GM12878 (cell line): ENCODE results near the gene ZNF148. TPM values are rescaled to one million over a fixed set of nuclear protein-coding genes. Genes with fewer than 3 reads are reported as not detected.

Experiments
- ATAC-seq: fragments of 200-7000 bp; cut with Tn5 transposase; 3 replicates; pipeline ENCODE4 v1.9.1; 2020; ENCODE audit warnings: mild to moderate bottlenecking, moderate library complexity
- BruUV-seq: library from RNA; stranded (reverse); fragments of 400-500 nt; replicated peaks from 2 replicates; lab custom pipeline; 2021; lab: Mats Ljungman, UMichigan
- CTCF ChIA-PET: fragments of 300-600 bp; sonication (Branson Sonifier 250); formaldehyde crosslinking; extraction: SDS; loops from one replicate; lab custom pipeline; 2021; ENCODE audit warnings: inconsistent platforms; lab: Yijun Ruan, JAX
- POLR2A ChIA-PET: fragments of 350-600 bp; formaldehyde crosslinking; extraction: SDS; loops from one replicate; lab custom pipeline; 2021; ENCODE audit warnings: inconsistent platforms; lab: Charles Lee
- RAD21 ChIA-PET: fragments of 300-600 bp; sonication (Branson Sonifier 250); formaldehyde crosslinking; loops from one replicate; lab custom pipeline; 2023; ENCODE audit warnings: antibody characterized with exemption; ENCODE audit not compliant: unreplicated experiment; lab: Charles Lee
- SMC1A ChIA-PET: fragments of 300-600 bp; sonication (Branson Sonifier 250); formaldehyde crosslinking; loops from one replicate; lab custom pipeline; 2023; ENCODE audit not compliant: unreplicated experiment, uncharacterized antibody; lab: Charles Lee
- DNase-seq: peaks from one replicate; pipeline ENCODE4 v3.0.0-alpha.2; 2011; ENCODE audit warnings: low read depth, low spot score
- FAIRE-seq: peaks from 3 replicates; lab custom pipeline; 2011; peaks lifted over from hg19 to GRCh38; lab: Jason Lieb, UNC
- H2AFZ ChIP-seq: 2 replicates; pipeline ENCODE4 v1.6.0; 2011; ENCODE audit warnings: low read depth, low read length, control low read depth; ENCODE audit not compliant: control insufficient read depth
- H3K27ac ChIP-seq: 2 replicates; pipeline ENCODE4 v1.5.1; 2011; ENCODE audit warnings: control low read depth; ENCODE audit not compliant: control insufficient read depth, insufficient read depth
- H3K27me3 ChIP-seq, 2 experiments: replicated peaks in 1 of 2; 2 replicates each; pipeline versions ENCODE4 v1.6.0 to v1.6.1; 2011; ENCODE audit warnings: low read length in 1 of 2; ENCODE audit not compliant: control insufficient read depth in 2 of 2, insufficient read depth in 2 of 2
- H3K36me3 ChIP-seq, 2 experiments: 2 replicates each; pipeline ENCODE4 v1.5.1; 2011; ENCODE audit warnings: low read length in 1 of 2; ENCODE audit not compliant: control insufficient read depth in 2 of 2, insufficient read depth in 2 of 2
- H3K4me1 ChIP-seq: 2 replicates; pipeline ENCODE4 v1.6.1; 2011; ENCODE audit warnings: mild to moderate bottlenecking, low read length, moderate library complexity, mixed read lengths; ENCODE audit not compliant: control insufficient read depth, insufficient read depth
- H3K4me2 ChIP-seq: 2 replicates; pipeline ENCODE4 v1.6.0; 2011; ENCODE audit warnings: control low read depth; ENCODE audit not compliant: control insufficient read depth, insufficient read depth
- H3K4me3 ChIP-seq: fragments of 200-600 bp; sonication (generic); 2 replicates; pipeline ENCODE4 v1.5.1; 2016
- H3K79me2 ChIP-seq: 2 replicates; pipeline ENCODE4 v1.6.0; 2011; ENCODE audit warnings: low read length; ENCODE audit not compliant: control insufficient read depth, insufficient read depth
- H3K9ac ChIP-seq: 2 replicates; pipeline ENCODE4 v1.8.0; 2011; ENCODE audit warnings: low read length, control low read depth, mixed read lengths; ENCODE audit not compliant: control insufficient read depth, insufficient read depth
- H3K9me3 ChIP-seq: replicated peaks from 3 replicates; pipeline ENCODE4 v1.5.1; 2011; ENCODE audit warnings: mild to moderate bottlenecking, low read length; ENCODE audit not compliant: control insufficient read depth, insufficient read depth
- H4K20me1 ChIP-seq: 2 replicates; pipeline ENCODE4 v1.6.0; 2011; ENCODE audit not compliant: control insufficient read depth, insufficient read depth
- BRCA1 ChIP-seq: IDR thresholded peaks from 2 replicates; pipeline ENCODE4 v1.6.1; 2011; ENCODE audit warnings: low read depth, low read length, improper control_type of control experiment
- CBX5 ChIP-seq: sonication (generic); IDR thresholded peaks from 2 replicates; pipeline ENCODE4 v1.6.1; 2016; ENCODE audit warnings: low read depth, moderate library complexity, mild to moderate bottlenecking, inconsistent platforms
- CEBPB ChIP-seq, 2 experiments: fragments of 150-350 bp in 1 of 2; IDR thresholded peaks; 2 replicates each; pipeline ENCODE4 v1.6.1; 2012 to 2014; ENCODE audit warnings: low read depth in 2 of 2, low read length in 2 of 2, borderline replicate concordance in 1 of 2, inconsistent platforms in 1 of 2
- CHD2 ChIP-seq: IDR thresholded peaks from 2 replicates; pipeline ENCODE4 v1.6.1; 2011; ENCODE audit warnings: low read depth, low read length, improper control_type of control experiment, borderline replicate concordance
- MXI1 ChIP-seq: fragments of 150-350 bp; IDR thresholded peaks from 2 replicates; pipeline ENCODE4 v1.6.1; 2011; ENCODE audit warnings: low read depth, mild to moderate bottlenecking, inconsistent platforms, low read length, improper control_type of control experiment
- POLR2AphosphoS5 ChIP-seq: IDR thresholded peaks from 2 replicates; pipeline ENCODE4 v1.6.1; 2011; ENCODE audit warnings: mild to moderate bottlenecking, low read length, inconsistent platforms
- WGBS: methylation state at CpG from one replicate; pipeline ENCODE4 v1.1.6; 2016; ENCODE audit warnings: low lambda C conversion rate; ENCODE audit not compliant: insufficient replicate concordance, insufficient coverage; ENCODE audit errors: missing lambda C conversion rate; 5-methylcytosine and 5-hydroxymethylcytosine counted together
- in situ Hi-C: fragments of 300-500 bp; cut with MboI; formaldehyde crosslinking; loops from 9 replicates; pipeline ENCODE4 v1.14.3; 2018; ENCODE audit warnings: mixed read lengths
- intact Hi-C: fragments of 100-400 bp; cut with micrococcal nuclease; formaldehyde crosslinking; loops from one replicate; pipeline ENCODE4 v1.14.2; 2022; ENCODE audit not compliant: unreplicated experiment
- polyA plus RNA-seq, 11 experiments: library from polyadenylated mRNA; depleted of rRNA in 4 of 11; unstranded in 6 of 11; stranded (reverse) in 5 of 11; fragments of >200 nt; fragmentation: Nextera tagmentation in 4 of 11; fragmentation: Illumina TruSeq in 1 of 11; extraction: Ambion mirVana in 4 of 11; extraction: Trizol in 1 of 11; gene quantifications; 1 replicate in 1 of 11; 2 replicates in 10 of 11; pipeline versions ENCODE4 v1.2.1 to v1.2.3, GENCODE V29; 2011 to 2016; ENCODE audit warnings: inconsistent platforms in 2 of 11, missing spikeins in 2 of 11, low read depth in 1 of 11
- total RNA-seq, 4 experiments: library from RNA; depleted of rRNA in 3 of 4; stranded (reverse); fragments of >200 nt in 3 of 4; fragmentation: Illumina TruSeq in 1 of 4; extraction: Trizol in 1 of 4; gene quantifications; 2 replicates each; pipeline versions ENCODE4 v1.2.1 to v1.2.3, GENCODE V29; 2013 to 2021
- TF ChIP-seq, protein P1 (sequence below): IDR thresholded peaks from 2 replicates; pipeline ENCODE4 v1.6.1; 2012; ENCODE audit warnings: low read depth, low read length, improper control_type of control experiment
- TF ChIP-seq, protein P2 (sequence below): IDR thresholded peaks from 2 replicates; pipeline ENCODE4 v1.6.1; 2012; ENCODE audit warnings: low read depth, low read length, improper control_type of control experiment

Gene ZNF148
- total and polyA plus RNA-seq, 10 of the 15 experiments (the other 5 are each of a cell fraction or from before 2014, with no cell fraction given), result 8.6 to 40.4 (median 26.7) TPM

DNA sequence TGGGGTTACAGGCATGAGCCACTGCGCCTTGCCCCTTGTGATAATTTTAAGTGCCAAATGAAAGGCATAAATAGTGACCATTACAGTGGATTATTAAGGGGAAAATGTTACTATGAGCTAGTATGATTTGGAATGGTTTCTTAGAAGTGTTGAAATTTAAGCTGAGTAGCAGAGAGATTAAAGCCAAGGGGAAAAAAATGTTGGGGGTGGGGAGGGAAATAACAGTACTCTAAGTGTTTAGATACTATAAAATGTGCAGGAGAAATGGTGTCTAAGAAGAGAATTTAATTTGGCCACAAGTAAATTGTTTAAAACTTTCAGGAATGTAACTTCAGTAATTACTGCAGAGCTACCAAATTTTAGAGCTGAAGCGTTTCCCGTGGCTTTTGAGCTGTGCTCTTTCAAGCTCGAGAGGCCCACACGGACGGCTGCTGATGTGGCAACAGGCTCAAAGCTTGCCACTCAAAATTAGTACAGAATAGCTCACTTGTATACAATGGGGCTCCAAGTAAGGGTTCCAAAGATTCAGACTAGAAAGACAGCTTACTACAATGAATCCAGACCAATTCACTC lies 138.7 kb downstream of the ZNF148 start:
- TF ChIP-seq POLR2AphosphoS5, result no peak
- TF ChIP-seq CEBPB (IDR thresholded peaks at IDR 0.05; ENCODE audit: borderline replicate concordance in 1 of 2, low read depth in 2 of 2, low read length in 2 of 2), result no peak
- TF ChIP-seq, protein P1, sequence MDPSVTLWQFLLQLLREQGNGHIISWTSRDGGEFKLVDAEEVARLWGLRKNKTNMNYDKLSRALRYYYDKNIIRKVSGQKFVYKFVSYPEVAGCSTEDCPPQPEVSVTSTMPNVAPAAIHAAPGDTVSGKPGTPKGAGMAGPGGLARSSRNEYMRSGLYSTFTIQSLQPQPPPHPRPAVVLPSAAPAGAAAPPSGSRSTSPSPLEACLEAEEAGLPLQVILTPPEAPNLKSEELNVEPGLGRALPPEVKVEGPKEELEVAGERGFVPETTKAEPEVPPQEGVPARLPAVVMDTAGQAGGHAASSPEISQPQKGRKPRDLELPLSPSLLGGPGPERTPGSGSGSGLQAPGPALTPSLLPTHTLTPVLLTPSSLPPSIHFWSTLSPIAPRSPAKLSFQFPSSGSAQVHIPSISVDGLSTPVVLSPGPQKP, result no peak
- TF ChIP-seq, protein P2, sequence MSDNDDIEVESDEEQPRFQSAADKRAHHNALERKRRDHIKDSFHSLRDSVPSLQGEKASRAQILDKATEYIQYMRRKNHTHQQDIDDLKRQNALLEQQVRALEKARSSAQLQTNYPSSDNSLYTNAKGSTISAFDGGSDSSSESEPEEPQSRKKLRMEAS, result no peak
- no peak for TF ChIP-seq CHD2
- no peak for TF ChIP-seq MXI1
- no peak for TF ChIP-seq CBX5
- TF ChIP-seq BRCA1, result no peak
- Histone ChIP-seq H3K27me3 (no peaks in the 10 kb centered on the region), H2AFZ (no peak overlapping the region), H3K4me3 (no peak overlapping the region), H3K36me3 (peaks cover 2 to 11% of the 10 kb centered on the region in 2 experiments; a peak in 3 of 4 replicates), H3K27ac (no peak overlapping the region), H3K79me2 (no peaks in the 10 kb centered on the region), H3K4me1 (peaks cover 5% of the 10 kb centered on the region; the same call in 1 of the 2 replicates), H4K20me1 (no peaks in the 10 kb centered on the region), H3K9ac (no peak overlapping the region), H3K9me3 (no peaks in the 10 kb centered on the region; the same call in 2 of the 3 replicates), H3K4me2 (no peak overlapping the region)
- 99% methylated on average over 6 of the region's 6 CpGs for WGBS
- ATAC-seq (no peak), DNase-seq (no peak), FAIRE-seq (no peak)
- POLR2A ChIA-PET, result interaction anchor here (0.6 to 1.6 kb wide), 3 partner anchors 10 to 34 kb away, joined by 3 to 4 read pairs (median 3); no protein-coding TSS in a partner anchor
- SMC1A ChIA-PET, result interaction anchor here (1.0 to 1.8 kb wide), 5 partner anchors 9 to 346 kb away, joined by 3 to 5 read pairs (median 4); no protein-coding TSS in a partner anchor
- RAD21 ChIA-PET, result interaction anchor here (0.5 to 1.3 kb wide), 2 partner anchors 13 to 345 kb away, joined by 3 read pairs; no protein-coding TSS in a partner anchor
- intact Hi-C loops, result no loop called here
- no TSS peak for BruUV-seq
- in situ Hi-C loops, result no loop called here
- CTCF ChIA-PET, result interaction anchor here (1.2 kb wide), 1 partner anchor 14 kb away, joined by 3 read pairs; no protein-coding TSS in a partner anchor
